ES-I3 (cell line): ENCODE data around the gene WDR18.

ENCODE experiments used
- H3K36me3 ChIP-seq: 2 replicates; pipeline ENCODE4 v1.6.1; 2013; ENCODE audit warnings: mild to moderate bottlenecking, low read length, control low read depth, moderate library complexity; ENCODE audit not compliant: insufficient read depth
- H3K4me1 ChIP-seq: 2 replicates; pipeline ENCODE4 v1.6.1; 2013; ENCODE audit warnings: mild to moderate bottlenecking, control low read depth, low read length; ENCODE audit not compliant: insufficient read depth
- H3K9ac ChIP-seq: 2 replicates; pipeline ENCODE4 v1.6.1; 2013; ENCODE audit warnings: low read depth, mild to moderate bottlenecking, low read length, moderate library complexity
- H3K9me3 ChIP-seq: 2 replicates; pipeline ENCODE4 v1.6.1; 2013; ENCODE audit warnings: mild to moderate bottlenecking, low read length, moderate library complexity; ENCODE audit not compliant: control insufficient read depth, insufficient read depth

WDR18 gene

GRCh38 chr19:1032264-1032867 is 48.2 kb downstream of the WDR18 start:
- Histone ChIP-seq H3K4me1 (no peaks in the 10 kb centered on the region), H3K9me3 (no peaks in the 10 kb centered on the region), H3K36me3 (peaks cover 17% of the 10 kb centered on the region), H3K9ac (no peak overlapping the region)

- Histone ChIP-seq H3K9ac (no peak overlapping the region), H3K9me3 (no peaks in the 10 kb centered on the region), H3K4me1 (no peaks in the 10 kb centered on the region), H3K36me3 (peaks cover 17% of the 10 kb centered on the region)
Measured at GRCh38 chr19:1035998-1036621, 52.0 kb downstream of the WDR18 start.

- Histone ChIP-seq H3K4me1 (no peaks in the 10 kb centered on the region), H3K36me3 (peaks cover 10% of the 10 kb centered on the region), H3K9me3 (no peaks in the 10 kb centered on the region), H3K9ac (no peak overlapping the region)
Measured at GRCh38 chr19:1037621-1038064, 53.5 kb downstream of the WDR18 start.

GRCh38 chr19:1038978-1039645 is 55.0 kb downstream of the WDR18 start:
- peaks cover 5% of the 10 kb centered on the region; the same call in 1 of the 2 replicates for H3K36me3 ChIP-seq
- H3K4me1 ChIP-seq, result no peaks in the 10 kb centered on the region
- peak overlapping the region; percentile 28; the same call in 1 of the 2 replicates for H3K9ac ChIP-seq
- H3K9me3 ChIP-seq, result no peaks in the 10 kb centered on the region

- Histone ChIP-seq H3K9ac (peak within 1 kb of the TSS; percentile 65), H3K36me3 (peaks cover 5% of the 10 kb centered on the region; the same call in 1 of the 2 replicates), H3K4me1 (no peaks in the 10 kb centered on the region), H3K9me3 (no peaks in the 10 kb centered on the region)
Measured at GRCh38 chr19:1039646-1040475, 55.7 kb downstream of the WDR18 start, which contains the start of gene ABCA7. ABCA7 (plus strand) TSS chr19:1040107; CDS start chr19:1041362, 1,255 bp downstream.

- Histone ChIP-seq H3K4me1 (no peaks in the 10 kb centered on the region), H3K9me3 (no peaks in the 10 kb centered on the region), H3K36me3 (peaks cover 5% of the 10 kb centered on the region; the same call in 1 of the 2 replicates), H3K9ac (peak overlapping the region; percentile 65)
Measured at GRCh38 chr19:1040476-1041271, 56.5 kb downstream of the WDR18 start.

- no peaks in the 10 kb centered on the region for H3K4me1 ChIP-seq
- peaks cover under 1% of the 10 kb centered on the region; the same call in 1 of the 2 replicates for H3K36me3 ChIP-seq
- H3K9ac ChIP-seq, result peak overlapping the region; percentile 65; the same call in 1 of the 2 replicates
- no peaks in the 10 kb centered on the region for H3K9me3 ChIP-seq
Measured at GRCh38 chr19:1041272-1041834, 57.2 kb downstream of the WDR18 start.

GRCh38 chr19:1041835-1042685 is 57.9 kb downstream of the WDR18 start:
- H3K9ac ChIP-seq, result no peak overlapping the region

GRCh38 chr19:1042689-1043511 is 58.8 kb downstream of the WDR18 start:
- no peaks in the 10 kb centered on the region for H3K9me3 ChIP-seq
- no peaks in the 10 kb centered on the region for H3K36me3 ChIP-seq
- no peak overlapping the region for H3K9ac ChIP-seq
- no peaks in the 10 kb centered on the region for H3K4me1 ChIP-seq

More at GRCh38 chr19:1041835-1042685, 57.9 kb downstream of the WDR18 start:
- no peaks in the 10 kb centered on the region for H3K4me1 ChIP-seq
- H3K9me3 ChIP-seq, result no peaks in the 10 kb centered on the region
- no peaks in the 10 kb centered on the region for H3K36me3 ChIP-seq
